ENCODE data around the gene RSL24D1. TPM values are rescaled to one million over a fixed set of nuclear protein-coding genes. Genes with fewer than 3 reads are reported as not detected.
A peak's percentile ranks its signal among the peaks of the same experiment; 100 is the strongest.

Gene RSL24D1
- total and polyA plus RNA-seq, 9 of the 15 experiments (the other 6 are each of a cell fraction or from before 2014, with no cell fraction given) = 133 to 324 (median 223) TPM

DNA sequence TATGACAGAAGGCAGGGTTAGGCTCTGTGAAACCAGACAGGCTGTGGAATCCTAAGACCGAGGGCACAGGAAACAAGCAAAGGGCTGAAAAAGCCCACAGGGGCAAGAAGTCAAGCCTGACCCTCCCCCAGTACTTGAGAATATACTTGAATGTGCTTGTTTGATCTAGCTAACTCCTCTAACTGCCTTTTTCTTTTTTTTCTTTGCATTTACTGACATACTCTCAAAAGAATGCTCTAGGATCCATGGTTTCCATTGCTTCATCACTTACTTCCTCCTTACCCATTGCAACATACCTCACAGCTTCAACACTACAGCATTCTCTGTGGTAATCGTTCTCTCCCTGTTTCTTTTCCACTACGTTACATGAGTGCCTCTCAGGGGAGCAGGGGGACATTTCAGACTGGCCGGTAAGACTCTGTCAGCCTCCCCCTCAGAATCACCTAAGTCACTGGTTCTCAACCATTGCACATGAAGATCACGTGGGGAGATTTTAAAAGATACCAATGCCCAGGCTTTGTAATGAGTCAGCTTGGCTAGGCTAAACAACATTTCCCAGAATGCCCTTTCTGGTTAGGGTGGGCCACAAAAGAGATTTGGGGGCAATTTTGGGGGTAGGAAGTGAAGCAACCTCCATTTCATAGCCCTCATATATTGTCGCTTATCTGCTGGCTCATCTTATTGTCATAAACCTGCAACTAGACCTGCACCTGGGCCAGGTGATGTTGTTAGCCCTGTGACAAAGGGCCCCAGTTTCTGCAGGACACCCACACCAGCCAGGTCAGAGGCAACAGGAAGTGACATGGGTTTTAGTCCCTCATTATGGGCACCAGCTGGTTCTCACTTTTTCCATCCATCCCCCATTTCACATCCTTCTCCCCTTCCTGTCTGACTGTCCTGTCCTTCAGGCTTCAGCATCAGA lies 24.6 kb upstream of the RSL24D1 start (continued):
- TF ChIP-seq, protein P1, sequence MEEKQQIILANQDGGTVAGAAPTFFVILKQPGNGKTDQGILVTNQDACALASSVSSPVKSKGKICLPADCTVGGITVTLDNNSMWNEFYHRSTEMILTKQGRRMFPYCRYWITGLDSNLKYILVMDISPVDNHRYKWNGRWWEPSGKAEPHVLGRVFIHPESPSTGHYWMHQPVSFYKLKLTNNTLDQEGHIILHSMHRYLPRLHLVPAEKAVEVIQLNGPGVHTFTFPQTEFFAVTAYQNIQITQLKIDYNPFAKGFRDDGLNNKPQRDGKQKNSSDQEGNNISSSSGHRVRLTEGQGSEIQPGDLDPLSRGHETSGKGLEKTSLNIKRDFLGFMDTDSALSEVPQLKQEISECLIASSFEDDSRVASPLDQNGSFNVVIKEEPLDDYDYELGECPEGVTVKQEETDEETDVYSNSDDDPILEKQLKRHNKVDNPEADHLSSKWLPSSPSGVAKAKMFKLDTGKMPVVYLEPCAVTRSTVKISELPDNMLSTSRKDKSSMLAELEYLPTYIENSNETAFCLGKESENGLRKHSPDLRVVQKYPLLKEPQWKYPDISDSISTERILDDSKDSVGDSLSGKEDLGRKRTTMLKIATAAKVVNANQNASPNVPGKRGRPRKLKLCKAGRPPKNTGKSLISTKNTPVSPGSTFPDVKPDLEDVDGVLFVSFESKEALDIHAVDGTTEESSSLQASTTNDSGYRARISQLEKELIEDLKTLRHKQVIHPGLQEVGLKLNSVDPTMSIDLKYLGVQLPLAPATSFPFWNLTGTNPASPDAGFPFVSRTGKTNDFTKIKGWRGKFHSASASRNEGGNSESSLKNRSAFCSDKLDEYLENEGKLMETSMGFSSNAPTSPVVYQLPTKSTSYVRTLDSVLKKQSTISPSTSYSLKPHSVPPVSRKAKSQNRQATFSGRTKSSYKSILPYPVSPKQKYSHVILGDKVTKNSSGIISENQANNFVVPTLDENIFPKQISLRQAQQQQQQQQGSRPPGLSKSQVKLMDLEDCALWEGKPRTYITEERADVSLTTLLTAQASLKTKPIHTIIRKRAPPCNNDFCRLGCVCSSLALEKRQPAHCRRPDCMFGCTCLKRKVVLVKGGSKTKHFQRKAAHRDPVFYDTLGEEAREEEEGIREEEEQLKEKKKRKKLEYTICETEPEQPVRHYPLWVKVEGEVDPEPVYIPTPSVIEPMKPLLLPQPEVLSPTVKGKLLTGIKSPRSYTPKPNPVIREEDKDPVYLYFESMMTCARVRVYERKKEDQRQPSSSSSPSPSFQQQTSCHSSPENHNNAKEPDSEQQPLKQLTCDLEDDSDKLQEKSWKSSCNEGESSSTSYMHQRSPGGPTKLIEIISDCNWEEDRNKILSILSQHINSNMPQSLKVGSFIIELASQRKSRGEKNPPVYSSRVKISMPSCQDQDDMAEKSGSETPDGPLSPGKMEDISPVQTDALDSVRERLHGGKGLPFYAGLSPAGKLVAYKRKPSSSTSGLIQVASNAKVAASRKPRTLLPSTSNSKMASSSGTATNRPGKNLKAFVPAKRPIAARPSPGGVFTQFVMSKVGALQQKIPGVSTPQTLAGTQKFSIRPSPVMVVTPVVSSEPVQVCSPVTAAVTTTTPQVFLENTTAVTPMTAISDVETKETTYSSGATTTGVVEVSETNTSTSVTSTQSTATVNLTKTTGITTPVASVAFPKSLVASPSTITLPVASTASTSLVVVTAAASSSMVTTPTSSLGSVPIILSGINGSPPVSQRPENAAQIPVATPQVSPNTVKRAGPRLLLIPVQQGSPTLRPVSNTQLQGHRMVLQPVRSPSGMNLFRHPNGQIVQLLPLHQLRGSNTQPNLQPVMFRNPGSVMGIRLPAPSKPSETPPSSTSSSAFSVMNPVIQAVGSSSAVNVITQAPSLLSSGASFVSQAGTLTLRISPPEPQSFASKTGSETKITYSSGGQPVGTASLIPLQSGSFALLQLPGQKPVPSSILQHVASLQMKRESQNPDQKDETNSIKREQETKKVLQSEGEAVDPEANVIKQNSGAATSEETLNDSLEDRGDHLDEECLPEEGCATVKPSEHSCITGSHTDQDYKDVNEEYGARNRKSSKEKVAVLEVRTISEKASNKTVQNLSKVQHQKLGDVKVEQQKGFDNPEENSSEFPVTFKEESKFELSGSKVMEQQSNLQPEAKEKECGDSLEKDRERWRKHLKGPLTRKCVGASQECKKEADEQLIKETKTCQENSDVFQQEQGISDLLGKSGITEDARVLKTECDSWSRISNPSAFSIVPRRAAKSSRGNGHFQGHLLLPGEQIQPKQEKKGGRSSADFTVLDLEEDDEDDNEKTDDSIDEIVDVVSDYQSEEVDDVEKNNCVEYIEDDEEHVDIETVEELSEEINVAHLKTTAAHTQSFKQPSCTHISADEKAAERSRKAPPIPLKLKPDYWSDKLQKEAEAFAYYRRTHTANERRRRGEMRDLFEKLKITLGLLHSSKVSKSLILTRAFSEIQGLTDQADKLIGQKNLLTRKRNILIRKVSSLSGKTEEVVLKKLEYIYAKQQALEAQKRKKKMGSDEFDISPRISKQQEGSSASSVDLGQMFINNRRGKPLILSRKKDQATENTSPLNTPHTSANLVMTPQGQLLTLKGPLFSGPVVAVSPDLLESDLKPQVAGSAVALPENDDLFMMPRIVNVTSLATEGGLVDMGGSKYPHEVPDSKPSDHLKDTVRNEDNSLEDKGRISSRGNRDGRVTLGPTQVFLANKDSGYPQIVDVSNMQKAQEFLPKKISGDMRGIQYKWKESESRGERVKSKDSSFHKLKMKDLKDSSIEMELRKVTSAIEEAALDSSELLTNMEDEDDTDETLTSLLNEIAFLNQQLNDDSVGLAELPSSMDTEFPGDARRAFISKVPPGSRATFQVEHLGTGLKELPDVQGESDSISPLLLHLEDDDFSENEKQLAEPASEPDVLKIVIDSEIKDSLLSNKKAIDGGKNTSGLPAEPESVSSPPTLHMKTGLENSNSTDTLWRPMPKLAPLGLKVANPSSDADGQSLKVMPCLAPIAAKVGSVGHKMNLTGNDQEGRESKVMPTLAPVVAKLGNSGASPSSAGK (IDR thresholded peaks at IDR 0.05) = peak; percentile 34; the same call in 1 of the 2 replicates
- TF ChIP-seq, protein P2, sequence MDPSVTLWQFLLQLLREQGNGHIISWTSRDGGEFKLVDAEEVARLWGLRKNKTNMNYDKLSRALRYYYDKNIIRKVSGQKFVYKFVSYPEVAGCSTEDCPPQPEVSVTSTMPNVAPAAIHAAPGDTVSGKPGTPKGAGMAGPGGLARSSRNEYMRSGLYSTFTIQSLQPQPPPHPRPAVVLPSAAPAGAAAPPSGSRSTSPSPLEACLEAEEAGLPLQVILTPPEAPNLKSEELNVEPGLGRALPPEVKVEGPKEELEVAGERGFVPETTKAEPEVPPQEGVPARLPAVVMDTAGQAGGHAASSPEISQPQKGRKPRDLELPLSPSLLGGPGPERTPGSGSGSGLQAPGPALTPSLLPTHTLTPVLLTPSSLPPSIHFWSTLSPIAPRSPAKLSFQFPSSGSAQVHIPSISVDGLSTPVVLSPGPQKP (CRISPR knock-in tag; IDR thresholded peaks at IDR 0.05) = no peak
- TF ChIP-seq, protein P3, sequence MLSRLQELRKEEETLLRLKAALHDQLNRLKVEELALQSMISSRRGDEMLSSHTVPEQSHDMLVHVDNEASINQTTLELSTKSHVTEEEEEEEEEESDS (CRISPR knock-in tag; IDR thresholded peaks at IDR 0.05) = no peak
- TF ChIP-seq PYGO2 (tag; IDR thresholded peaks at IDR 0.05) (no peak), DPF2 (IDR thresholded peaks at IDR 0.05) (0 out of 2 replicates have a peak, but pooled peaks have one; percentile 23), ARID1B (IDR thresholded peaks at IDR 0.05) (0 out of 2 replicates have a peak, but pooled peaks have one; percentile 15), ZNF217 (CRISPR knock-in tag; IDR thresholded peaks at IDR 0.05) (no peak), TRIM24 (IDR thresholded peaks at IDR 0.05) (peak; percentile 56; a peak in 2 of 4 replicates), STAT5A (IDR thresholded peaks at IDR 0.05; ENCODE audit: borderline replicate concordance, low read length) (no peak), TEAD1 (CRISPR knock-in tag; IDR thresholded peaks at IDR 0.05) (0 out of 4 replicates have a peak, but pooled peaks have one; percentile 24 to 34), SAP30 (IDR thresholded peaks at IDR 0.05; ENCODE audit: borderline replicate concordance, insufficient read depth, low read depth, low read length, poor library complexity, severe bottlenecking) (no peak)
- TF ChIP-seq, protein P4, sequence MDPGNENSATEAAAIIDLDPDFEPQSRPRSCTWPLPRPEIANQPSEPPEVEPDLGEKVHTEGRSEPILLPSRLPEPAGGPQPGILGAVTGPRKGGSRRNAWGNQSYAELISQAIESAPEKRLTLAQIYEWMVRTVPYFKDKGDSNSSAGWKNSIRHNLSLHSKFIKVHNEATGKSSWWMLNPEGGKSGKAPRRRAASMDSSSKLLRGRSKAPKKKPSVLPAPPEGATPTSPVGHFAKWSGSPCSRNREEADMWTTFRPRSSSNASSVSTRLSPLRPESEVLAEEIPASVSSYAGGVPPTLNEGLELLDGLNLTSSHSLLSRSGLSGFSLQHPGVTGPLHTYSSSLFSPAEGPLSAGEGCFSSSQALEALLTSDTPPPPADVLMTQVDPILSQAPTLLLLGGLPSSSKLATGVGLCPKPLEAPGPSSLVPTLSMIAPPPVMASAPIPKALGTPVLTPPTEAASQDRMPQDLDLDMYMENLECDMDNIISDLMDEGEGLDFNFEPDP (CRISPR knock-in tag; IDR thresholded peaks at IDR 0.05) = no peak

Data from K562 (cell line).